ENCODE results near the gene MARCHF6. TPM values are rescaled to one million over a fixed set of nuclear protein-coding genes. Genes with fewer than 3 reads are reported as not detected.

The MARCHF6 gene
- total RNA-seq, 2 experiments from 2014 or later: 72.5 to 76.8 TPM

- Mint-ChIP-seq H3K9me3 (no peaks in the 10 kb centered on the region), H3K4me3 (no peak overlapping the region), H3K4me1 (ENCODE audit: low read depth) (no peaks in the 10 kb centered on the region), H3K27me3 (ENCODE audit: low read depth) (no peaks in the 10 kb centered on the region), H3K36me3 (ENCODE audit: low read depth) (peaks cover 16% of the 10 kb centered on the region), H3K27ac (no peak overlapping the region)
- CTCF ChIA-PET: no interaction called here
- DNase-seq: no peak
- intact Hi-C loops (cut with micrococcal nuclease): loop anchor here (1.0 kb wide), 1 partner anchor 43 kb away; no protein-coding TSS in a partner anchor
Measured at GRCh38 chr5:10401498-10401897, 48.0 kb downstream of the MARCHF6 start.

Other genes with a start within 250 kb of the MARCHF6 start
- gene ATPSCKMT, start 103.8 kb upstream of the MARCHF6 start, total RNA-seq: 10 to 100 TPM; 17.0 to 21.5 TPM
- 100 to 1,000 TPM; 414 to 419 TPM for gene CCT5, start 103.4 kb upstream of the MARCHF6 start, total RNA-seq
- 1 to 10 TPM; 2.2 to 3.2 TPM for gene CMBL, start 45.8 kb upstream of the MARCHF6 start, total RNA-seq
- not detected for gene ROPN1L, start 88.2 kb downstream of the MARCHF6 start, total RNA-seq
- gene ANKRD33B, start 210.4 kb downstream of the MARCHF6 start, total RNA-seq: 1 to 10 TPM; 1.9 to 2.5 TPM